Activated T-cell treated with anti-CD3 and anti-CD28 coated beads for 4 hours (primary cell): ENCODE measurements around the gene TUT7.
A peak's percentile ranks its signal among the peaks of the same experiment; 100 is the strongest.
"Not testable (repeated sequence)": the region's sequence is repeated elsewhere in the genome, so short reads cannot be mapped to it uniquely, and the experiment has no call there.

ENCODE experiments used
- DNase-seq: peaks from one replicate; pipeline ENCODE4 v3.0.0-alpha.2; 2020

Gene TUT7, protein sequence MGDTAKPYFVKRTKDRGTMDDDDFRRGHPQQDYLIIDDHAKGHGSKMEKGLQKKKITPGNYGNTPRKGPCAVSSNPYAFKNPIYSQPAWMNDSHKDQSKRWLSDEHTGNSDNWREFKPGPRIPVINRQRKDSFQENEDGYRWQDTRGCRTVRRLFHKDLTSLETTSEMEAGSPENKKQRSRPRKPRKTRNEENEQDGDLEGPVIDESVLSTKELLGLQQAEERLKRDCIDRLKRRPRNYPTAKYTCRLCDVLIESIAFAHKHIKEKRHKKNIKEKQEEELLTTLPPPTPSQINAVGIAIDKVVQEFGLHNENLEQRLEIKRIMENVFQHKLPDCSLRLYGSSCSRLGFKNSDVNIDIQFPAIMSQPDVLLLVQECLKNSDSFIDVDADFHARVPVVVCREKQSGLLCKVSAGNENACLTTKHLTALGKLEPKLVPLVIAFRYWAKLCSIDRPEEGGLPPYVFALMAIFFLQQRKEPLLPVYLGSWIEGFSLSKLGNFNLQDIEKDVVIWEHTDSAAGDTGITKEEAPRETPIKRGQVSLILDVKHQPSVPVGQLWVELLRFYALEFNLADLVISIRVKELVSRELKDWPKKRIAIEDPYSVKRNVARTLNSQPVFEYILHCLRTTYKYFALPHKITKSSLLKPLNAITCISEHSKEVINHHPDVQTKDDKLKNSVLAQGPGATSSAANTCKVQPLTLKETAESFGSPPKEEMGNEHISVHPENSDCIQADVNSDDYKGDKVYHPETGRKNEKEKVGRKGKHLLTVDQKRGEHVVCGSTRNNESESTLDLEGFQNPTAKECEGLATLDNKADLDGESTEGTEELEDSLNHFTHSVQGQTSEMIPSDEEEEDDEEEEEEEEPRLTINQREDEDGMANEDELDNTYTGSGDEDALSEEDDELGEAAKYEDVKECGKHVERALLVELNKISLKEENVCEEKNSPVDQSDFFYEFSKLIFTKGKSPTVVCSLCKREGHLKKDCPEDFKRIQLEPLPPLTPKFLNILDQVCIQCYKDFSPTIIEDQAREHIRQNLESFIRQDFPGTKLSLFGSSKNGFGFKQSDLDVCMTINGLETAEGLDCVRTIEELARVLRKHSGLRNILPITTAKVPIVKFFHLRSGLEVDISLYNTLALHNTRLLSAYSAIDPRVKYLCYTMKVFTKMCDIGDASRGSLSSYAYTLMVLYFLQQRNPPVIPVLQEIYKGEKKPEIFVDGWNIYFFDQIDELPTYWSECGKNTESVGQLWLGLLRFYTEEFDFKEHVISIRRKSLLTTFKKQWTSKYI (N-terminal part only)

DNA sequence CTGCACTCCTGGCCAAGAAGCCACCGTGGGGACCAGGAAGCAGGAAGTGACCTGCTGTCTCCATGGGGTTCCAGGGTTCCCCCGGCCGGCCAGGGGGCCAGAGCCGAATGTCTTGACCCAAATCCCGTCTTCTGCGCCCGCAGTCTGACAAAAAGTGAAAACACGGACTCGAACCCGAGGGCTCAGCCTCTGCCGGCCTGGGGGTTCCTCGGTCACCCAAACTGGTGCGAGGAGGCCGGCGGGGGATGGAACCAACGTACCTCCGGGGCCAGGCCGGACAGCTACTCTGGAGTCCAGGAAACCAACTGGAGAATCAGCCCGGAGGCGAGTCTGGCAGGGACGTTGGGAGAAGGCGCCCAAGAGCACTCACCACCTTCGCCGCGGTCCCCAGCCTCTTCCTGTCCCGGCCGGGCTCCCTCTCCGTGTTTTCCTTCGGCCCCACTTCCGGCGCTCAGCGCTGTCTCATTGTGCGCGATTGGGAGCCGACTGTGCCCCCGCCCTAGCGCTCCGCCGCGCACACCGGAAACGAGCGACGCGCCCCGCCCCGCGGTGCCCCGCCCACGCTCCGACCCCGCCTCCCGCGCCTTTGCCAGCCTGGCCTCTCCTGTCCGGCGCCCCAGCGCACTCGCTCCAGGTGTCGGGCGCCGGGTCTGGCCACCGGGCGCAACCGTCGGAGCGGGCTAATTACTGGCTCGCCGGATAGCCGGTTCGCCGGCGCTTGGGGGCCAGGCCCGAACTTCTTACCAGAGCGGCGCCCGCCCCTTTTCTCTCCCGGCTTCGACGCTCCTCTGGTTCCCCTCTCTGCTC lies at the start of gene TUT7:
Gene TUT7 (minus strand): TSS at position 400 of the 807 bp plus-strand sequence. CDS start 1,211 bp downstream, outside the sequence.
- DNase-seq = peak; percentile 92

DNA sequence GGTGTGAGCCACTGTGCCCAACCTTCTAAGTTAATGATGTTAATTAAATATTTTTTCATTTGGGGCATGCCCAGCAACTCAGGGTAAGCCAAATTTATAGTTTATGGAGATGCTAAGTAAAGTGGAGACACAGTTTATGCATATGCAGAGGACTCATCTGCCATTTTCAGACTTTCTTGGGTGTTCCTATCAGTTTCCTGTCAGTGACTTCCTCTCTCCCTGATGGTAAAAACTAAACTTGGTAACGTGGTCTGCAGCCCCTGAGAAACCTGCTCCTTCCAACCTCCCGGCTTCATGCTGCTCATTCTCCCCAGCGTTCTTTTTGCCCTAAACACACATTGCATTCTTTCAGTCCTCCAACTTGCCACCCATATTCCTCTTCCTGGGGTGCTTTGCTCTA lies 48.4 kb upstream of the TUT7 start:
- DNase-seq = no peak

DNA sequence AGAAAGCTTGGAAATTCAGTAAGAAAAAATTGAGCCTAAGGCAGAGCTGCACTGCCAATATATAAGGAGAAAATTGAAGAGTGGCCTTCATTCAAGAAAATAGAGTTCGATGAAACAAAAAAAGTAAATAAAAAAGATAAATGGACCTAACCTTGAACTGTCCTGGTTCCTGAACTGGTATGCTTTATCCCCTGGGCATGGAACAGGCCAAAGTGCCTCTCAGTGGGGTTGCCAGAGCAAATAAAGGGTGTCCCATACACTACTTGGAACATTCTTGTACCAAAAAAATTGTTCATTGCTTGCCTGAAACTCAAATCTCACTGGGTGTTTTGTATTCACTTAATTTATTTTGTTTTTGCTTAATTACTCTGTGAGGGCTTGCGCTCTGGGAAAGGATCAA lies 42.2 kb upstream of the TUT7 start:
- DNase-seq = no peak

DNA sequence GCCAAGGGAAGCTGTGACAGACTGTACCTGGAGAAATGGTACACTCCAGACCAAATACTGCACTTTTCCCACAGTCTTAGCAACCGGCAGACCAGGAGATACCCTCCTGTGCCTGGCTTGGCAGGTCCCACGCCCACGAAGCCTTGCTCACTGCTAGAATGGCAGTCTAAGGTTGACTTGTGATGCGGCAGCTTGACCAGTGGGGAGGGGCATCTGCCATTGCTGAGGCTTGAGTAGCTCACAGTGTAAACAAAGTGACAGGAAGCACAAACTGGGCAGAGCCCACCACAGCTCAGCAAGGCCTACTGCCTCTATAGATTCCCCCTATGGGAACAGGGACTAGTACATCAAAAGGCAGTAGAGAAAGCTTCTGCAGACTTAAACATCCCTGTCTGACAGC lies 36.0 kb upstream of the TUT7 start:
- not testable (repeated sequence) for DNase-seq

DNA sequence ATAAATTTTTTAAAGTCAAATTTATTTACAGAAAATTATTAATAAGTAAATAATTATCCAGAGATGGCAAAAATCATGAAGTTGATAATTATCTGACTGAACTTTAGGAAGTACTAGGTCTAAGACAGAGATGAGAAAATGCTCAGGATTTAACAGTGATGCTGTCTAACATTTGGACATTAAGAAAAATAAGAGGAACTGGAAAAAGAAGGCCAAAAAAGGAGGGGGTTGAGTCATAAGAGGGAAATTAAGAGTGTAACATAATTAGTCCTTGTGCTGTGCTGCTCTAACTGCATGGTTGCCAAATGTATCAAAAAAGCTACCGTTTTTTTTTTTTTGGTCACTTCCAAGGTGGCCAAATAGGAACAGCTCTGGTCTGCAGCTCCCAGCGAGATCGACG lies 35.4 kb upstream of the TUT7 start:
- no peak for DNase-seq

DNA sequence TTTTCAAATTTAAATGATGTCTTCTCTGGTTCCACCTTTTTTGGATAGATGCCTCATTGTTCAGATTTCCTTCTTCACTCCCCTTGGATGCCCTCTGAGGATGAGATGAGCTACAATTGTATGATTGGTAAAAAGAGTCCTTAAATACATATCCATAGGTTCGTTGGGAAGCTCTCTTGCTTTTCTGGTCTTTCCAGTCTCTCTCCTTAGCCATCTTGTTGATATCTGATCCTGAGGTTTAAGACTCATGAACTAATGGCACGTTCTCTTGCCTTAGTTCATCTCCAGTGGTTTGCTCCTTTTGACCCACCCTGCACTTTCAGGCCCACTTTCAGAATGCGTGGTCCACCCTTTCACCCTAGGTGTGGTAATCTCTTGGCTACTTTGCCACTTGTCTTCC lies 33.2 kb upstream of the TUT7 start:
- no peak for DNase-seq

DNA sequence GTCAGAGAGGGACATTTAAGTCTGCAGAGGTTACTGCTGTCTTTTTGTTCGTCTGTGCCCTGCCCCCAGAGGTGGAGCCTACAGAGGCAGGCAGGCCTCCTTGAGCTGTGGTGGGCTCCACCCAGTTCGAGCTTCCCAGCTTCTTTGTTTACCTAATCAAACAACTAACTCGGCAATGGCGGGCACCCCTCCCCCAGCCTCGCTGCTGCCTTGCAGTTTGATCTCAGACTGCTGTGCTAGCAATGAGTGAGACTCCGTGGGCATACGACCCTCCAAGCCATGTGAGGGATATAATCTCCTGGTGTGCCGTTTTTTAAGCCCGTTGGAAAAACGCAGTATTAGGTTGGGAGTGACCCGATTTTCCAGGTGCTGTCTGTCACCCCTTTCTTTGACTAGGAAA lies 28.8 kb upstream of the TUT7 start:
- DNase-seq = not testable (repeated sequence)

DNA sequence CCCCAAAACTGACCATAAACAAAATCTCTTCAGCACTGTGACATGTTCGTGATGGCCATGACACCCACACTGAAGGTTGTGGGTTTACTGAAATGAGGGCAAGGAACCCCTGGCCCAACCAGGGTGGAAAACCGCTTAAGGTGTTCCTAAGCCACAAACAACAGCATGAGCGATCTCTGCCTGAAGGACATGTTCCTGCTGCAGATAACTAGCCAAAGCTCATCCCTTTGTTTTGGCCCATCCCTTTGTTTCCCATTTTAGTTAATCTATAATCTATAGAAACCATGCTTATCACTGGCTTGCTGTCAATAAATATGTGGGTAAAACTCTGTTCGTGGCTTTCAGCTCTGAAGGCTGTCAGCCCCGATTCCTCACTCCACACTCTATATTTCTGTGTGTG lies 21.8 kb upstream of the TUT7 start:
- DNase-seq = no peak

DNA sequence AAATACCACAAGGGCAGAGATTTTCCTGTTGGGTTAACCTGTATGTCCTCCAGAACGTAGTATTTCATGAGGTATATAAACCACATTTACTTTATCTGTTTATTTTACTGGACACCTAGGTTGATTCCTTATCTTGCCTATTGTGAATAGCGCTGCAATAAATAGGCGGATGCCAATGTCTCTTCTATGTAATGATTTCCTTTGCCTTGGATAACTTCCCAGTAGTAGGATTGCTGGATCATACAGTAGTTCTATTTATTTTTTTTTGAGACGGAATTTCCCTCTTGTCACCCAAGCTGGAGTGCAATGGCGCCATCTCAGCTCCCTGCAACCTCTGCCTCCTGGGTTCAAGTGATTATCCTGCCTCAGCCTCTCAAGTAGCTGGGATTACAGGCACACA lies 15.6 kb upstream of the TUT7 start:
- no peak for DNase-seq

DNA sequence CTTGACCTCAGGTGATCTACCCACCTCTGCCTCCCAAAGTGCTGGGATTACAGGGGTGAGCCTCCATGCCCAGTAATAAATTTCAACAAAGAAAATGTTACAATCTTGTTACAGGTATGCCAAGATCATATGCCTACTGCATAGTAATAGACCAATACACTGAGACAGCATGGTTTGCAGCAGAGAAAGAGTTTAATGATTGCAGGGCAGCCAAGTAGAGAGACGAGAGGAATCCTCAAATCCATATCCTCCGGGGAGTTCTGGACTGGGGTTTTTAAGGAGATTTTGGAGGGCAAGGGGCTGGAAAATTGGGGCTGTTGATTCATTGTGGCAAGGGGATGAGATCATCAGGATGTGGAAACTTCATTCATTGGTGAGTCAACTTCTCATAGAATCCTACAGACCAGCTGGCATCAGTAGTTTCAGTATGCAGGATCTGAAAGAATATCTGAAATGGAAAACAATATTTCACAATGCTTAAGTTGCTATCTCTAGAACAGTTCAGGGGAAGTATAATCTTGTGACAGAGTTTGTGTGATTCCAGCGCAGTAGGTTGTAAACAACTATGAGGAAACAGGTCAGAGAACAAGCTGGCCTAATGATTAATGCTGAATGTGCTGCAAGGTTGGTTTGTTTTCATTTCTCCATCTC lies 14.8 kb upstream of the TUT7 start:
- DNase-seq = no peak

DNA sequence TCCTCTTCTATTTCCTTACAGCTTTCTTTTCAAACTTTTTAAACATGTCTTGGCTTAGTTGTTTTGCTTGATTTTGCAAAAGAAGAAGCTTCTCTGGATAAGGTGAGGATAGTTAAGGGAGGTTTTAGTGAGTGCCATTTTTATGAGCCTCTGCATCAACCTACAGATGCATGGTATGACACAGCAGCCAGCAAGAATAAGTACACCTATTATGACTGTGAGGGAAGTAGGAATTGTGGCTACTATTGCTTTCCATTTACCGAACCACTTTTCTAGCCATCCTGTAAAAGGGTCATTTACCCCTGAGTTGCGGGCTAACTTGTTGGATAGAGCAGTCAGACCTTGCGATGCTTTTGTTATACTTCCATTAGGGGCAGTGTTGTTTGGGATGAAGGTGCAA lies 7.0 kb upstream of the TUT7 start:
- DNase-seq = no peak

DNA sequence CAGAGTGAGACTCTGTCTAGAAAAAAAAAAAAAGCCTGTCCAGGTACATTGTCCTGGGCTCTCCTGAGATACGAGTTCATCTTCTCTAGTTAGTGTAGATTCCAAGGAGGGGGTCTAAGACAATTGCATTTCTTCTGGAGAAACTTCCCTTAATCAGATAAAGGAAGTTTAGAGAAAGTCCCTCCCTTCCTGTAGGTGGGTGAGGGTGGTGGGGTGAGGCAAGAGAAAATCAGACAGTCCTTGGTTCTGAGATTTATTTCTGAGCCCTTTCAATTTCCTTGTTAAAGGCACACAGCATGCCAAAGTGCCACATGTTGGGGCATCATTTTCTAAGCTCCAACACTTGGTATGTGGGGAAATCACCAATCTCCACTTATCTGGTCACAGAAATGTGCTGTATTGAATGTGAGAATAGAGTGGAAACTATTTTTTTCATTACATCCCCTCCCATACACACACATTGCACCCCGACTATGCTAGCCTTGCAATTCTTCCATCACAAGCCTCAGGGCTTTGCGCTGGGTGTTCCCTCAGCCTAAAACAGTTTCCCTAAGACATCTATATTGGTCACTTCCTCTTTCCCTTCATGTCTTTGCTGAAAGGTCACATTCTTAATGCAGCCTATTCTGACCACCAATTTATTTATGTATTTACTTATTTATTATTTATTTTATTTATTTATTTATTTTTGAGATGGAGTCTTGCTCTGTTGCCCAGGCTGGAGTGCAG lies 5.1 kb upstream of the TUT7 start:
- no peak for DNase-seq

DNA sequence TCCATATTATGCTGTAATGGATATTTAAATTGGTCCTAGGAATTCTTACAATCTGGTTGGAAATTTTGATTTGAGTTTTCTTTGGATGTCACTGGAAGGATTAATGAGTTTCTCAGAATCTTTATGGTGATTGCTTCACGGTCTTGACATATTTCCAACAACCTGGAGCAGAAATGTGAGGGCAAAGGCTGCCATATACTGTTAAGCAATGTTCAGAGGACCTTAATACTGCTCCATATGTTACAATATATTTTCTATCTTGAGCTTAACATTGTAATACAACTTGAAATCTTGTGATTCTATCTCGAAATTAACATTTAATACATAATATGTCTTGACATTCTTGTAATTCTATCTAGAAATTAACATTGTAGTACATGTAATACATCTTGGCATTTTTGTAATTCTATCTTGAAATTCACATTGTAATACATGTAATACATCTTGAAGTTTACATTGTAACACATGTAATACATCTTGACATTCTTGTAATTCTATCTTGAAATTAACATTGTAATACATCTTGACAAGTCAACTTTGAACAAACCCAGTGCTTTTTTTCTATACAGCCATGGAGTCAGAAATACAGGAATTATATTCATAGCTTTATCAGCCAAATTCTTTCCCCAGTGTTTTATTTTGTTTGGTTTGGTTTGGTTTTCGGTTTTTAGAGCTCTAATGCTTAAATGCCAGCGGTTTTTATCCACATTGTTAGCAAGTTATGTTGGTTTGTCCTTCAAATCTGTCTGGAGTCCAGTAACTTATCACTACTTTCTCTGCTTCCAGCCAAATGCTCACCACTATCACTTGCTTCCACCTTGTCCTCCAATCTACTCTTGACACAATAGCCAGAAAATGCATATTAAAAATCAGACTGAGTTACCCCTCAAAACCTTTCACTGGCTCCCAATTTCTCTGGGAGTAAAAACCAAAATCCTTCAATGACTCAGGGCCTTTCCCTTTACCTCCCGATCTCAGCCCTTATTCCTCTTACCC lies 3.0 kb upstream of the TUT7 start:
- DNase-seq = no peak

DNA sequence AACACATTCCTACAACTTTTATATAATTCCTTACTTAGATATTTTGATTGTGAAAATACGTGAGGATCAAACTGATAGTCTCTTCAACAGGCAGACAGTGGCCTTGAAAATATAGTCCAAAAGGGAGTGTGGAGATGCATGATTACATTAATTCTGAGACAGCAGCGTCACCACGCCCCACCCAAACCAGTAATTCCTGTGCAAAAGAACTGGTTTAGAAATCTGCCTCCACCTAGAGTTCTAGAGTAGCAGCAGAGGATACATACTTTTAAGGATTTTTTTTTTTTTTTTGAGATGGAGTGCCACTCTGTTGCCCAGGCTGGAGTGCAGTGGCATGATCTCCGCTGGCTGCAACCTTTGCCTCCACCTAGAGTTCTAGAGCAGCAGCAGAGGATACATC lies 1.6 kb upstream of the TUT7 start:
- no peak for DNase-seq

DNA sequence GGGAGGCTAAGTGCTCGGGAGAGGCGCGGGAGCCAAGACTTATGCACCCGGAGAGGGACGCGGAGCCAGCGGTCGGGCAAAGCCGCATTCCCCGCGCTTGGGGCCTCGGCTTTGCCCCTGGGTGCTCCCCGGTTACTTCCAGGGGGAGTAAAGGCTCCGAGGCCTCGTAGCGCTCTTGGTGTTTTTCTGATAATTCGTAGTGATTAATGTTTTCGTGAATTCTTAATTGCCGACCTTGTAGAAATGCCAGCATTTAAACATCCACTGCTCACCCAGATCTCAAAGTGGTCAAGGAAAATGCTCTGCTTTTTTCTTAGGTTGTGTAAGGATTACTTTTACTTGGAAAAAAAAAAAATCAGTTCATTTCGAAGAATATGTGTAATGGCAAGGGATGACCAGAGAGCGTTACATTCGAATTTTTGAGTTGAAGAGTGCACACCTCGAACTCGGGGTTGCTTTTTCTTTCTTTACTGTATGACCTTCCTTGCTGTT lies 654 bp upstream of the TUT7 start:
- DNase-seq = no peak

DNA sequence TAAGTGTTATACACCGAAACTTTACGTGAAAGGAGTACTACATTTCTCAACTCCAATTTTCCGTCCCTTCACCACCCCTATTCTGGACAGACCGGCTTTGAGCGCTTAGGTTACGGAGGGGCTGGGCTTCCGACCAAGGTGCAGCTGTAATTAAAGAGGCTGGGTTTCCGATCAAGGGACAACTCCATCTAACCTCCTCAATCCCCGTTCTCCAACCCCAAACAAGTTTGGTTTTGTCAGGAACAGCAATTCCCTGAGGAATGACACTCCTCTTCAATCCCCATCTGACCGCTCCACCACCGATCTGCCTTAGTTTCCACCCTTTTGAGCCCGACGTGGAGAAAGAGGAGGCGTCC lies 577 bp downstream of the TUT7 start:
- DNase-seq = peak; percentile 6

DNA sequence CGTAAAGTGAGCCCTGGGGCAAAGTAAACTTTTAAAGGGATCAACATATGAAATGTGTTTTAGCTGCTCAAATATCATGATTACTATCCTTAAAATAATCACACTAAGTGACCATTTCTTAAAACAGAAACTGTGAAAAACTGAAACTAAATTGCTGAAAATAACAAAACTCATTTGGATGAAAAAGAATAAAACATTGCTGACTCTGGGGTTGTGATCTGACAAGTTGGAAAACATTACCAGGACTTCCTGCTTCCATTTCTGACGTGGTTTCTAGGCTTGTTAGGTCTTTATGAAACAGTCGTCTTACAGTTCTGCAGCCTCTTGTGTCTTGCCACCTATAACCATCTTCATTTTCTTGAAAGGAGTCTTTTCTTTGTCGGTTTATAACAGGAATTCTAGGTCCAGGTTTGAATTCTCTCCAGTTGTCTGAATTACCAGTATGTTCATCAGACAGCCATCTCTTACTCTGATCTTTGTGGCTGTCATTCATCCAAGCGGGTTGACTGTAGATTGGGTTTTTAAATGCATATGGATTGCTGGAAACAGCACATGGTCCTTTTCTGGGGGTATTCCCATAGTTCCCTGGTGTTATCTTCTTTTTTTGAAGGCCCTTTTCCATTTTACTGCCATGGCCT lies 1.7 kb downstream of the TUT7 start:
- no peak for DNase-seq

DNA sequence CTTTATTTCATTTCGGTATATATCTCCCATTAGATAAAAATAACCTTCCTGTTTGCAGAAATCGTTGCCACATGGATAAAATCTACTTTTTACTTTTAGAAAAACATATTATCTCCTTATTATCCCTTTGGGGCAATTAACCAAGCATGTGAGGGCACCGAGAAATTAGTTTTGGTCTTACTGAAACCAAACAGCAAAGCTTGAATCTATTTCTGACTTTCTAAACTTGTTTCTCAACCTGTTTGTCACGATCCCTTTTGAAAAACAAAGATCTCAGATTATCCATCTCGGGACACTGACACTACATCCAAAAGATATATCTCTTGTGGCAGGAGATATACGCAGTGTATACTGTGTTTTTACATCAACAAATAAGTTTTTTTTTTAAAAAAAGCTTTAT lies 2.3 kb downstream of the TUT7 start:
- DNase-seq = no peak
